Measurements from ENCODE around the gene SPG7. TPM values are rescaled to one million over a fixed set of nuclear protein-coding genes. Genes with fewer than 3 reads are reported as not detected.
A peak's percentile ranks its signal among the peaks of the same experiment; 100 is the strongest.

SPG7 gene
- total and polyA plus RNA-seq, 9 of the 15 experiments (the other 6 are each of a cell fraction or from before 2014, with no cell fraction given) = 5.8 to 89.1 (median 49.4) TPM

DNA sequence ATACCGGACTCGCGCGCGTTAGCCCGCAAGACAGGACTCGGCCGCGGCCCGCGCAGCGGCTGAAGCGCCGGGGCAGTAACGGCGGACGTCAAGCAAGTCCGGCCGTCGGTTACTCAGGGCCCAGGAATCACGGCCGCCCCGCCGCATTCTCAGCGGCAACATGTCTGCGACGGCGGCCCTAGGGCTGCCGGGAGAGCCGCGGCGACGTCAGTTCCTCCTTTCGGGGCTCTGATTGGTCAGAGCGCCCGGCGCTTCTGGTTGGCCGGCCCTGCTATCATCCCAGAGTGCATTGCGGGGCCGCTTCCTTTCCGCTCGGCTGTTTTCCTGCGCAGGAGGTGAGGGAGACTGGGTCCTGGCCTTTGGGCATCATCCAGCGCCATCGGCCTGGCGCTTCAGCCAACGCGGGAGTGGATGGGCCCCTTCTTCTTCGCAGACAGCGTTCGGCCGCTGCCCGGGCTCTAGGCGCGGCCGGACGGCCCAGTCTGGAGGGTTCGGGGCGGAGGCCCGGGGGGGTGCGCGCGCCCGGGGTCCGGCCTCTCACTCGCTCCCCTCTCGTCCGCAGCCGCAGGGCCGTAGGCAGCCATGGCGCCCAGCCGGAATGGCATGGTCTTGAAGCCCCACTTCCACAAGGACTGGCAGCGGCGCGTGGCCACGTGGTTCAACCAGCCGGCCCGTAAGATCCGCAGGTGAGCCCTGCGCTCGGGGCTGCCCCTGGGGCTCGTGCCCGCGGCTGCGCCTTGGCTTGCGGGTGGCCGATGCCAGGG lies 52.4 kb downstream of the SPG7 start, which contains the start of gene RPL13 (continued):
- TF ChIP-seq MITF (IDR thresholded peaks at IDR 0.05) (peak; percentile 12; the same call in 1 of the 2 replicates), ZNF79 (CRISPR knock-in tag; IDR thresholded peaks at IDR 0.05; ENCODE audit: low read depth) (no peak), PURB (CRISPR knock-in tag; IDR thresholded peaks at IDR 0.05; ENCODE audit: low read depth) (no peak), ZNF408 (CRISPR knock-in tag; IDR thresholded peaks at IDR 0.05; ENCODE audit: low read depth) (no peak), PHF21A (IDR thresholded peaks at IDR 0.05; ENCODE audit: borderline replicate concordance, low read depth) (no peak), ZBTB11 (CRISPR knock-in tag; IDR thresholded peaks at IDR 0.05) (peak in 2 of 3 experiments; percentile 22 to 79; a peak in 4 of 6 replicates), NCOR1 (IDR thresholded peaks at IDR 0.05) (no peak; the same call in 1 of the 2 replicates), CREB3 (tag; conservative IDR thresholded peaks at IDR 0.05; ENCODE audit: low read depth) (no peak), ZNF175 (CRISPR knock-in tag; IDR thresholded peaks at IDR 0.05; ENCODE audit: low read depth) (0 out of 2 replicates have a peak, but pooled peaks have one; percentile 1), ZKSCAN1 (IDR thresholded peaks at IDR 0.05; ENCODE audit: low read depth, low read length) (peak; percentile 32; the same call in 1 of the 2 replicates), TEAD2 (tag; IDR thresholded peaks at IDR 0.05) (no peak), ZNF184 (CRISPR knock-in tag; IDR thresholded peaks at IDR 0.05) (no peak), SMARCB1 (IDR thresholded peaks at IDR 0.05; ENCODE audit: insufficient read length, low read depth) (no peak), STAT5A (IDR thresholded peaks at IDR 0.05; ENCODE audit: borderline replicate concordance, low read length) (no peak)
- TF ChIP-seq, protein P1, sequence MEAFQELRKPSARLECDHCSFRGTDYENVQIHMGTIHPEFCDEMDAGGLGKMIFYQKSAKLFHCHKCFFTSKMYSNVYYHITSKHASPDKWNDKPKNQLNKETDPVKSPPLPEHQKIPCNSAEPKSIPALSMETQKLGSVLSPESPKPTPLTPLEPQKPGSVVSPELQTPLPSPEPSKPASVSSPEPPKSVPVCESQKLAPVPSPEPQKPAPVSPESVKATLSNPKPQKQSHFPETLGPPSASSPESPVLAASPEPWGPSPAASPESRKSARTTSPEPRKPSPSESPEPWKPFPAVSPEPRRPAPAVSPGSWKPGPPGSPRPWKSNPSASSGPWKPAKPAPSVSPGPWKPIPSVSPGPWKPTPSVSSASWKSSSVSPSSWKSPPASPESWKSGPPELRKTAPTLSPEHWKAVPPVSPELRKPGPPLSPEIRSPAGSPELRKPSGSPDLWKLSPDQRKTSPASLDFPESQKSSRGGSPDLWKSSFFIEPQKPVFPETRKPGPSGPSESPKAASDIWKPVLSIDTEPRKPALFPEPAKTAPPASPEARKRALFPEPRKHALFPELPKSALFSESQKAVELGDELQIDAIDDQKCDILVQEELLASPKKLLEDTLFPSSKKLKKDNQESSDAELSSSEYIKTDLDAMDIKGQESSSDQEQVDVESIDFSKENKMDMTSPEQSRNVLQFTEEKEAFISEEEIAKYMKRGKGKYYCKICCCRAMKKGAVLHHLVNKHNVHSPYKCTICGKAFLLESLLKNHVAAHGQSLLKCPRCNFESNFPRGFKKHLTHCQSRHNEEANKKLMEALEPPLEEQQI (IDR thresholded peaks at IDR 0.05) = no peak
- TF ChIP-seq, protein P2, sequence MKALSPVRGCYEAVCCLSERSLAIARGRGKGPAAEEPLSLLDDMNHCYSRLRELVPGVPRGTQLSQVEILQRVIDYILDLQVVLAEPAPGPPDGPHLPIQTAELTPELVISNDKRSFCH (CRISPR knock-in tag; IDR thresholded peaks at IDR 0.05) = no peak
- TF ChIP-seq, protein P2 (tag; IDR thresholded peaks at IDR 0.05) = no peak
